ENCODE measurements around the gene CDK5RAP2.
"Not testable (repeated sequence)": the region's sequence is repeated elsewhere in the genome, so short reads cannot be mapped to it uniquely, and the experiment has no call there.

DNA sequence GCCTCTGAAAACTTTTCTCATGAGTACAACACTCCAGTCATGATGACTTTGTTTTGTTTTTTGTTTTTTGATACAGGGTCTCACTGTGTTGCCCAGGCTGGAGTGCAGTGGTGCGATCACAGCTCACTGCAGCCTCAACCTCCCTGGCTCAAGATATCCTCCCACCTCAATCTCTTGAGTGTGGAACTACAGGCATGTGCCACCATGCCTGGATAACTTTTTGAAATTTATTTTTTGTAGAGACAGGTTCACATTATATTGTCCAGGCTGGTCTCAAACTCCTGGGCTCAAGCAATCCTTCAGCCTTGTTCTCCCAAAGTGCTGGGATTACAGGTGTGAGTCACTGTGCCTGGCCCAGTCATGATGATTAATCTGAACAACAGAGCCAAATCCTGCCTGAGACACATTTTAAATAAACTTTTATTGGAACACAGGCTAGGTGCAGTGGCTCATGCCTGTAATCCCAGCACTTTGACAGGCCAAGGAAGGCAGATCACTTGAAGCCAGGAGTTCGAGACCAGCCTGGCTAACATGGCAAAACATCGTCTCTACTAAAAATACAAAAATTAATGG lies 49.0 kb upstream of the CDK5RAP2 start:
- TF ChIP-seq, protein P1, sequence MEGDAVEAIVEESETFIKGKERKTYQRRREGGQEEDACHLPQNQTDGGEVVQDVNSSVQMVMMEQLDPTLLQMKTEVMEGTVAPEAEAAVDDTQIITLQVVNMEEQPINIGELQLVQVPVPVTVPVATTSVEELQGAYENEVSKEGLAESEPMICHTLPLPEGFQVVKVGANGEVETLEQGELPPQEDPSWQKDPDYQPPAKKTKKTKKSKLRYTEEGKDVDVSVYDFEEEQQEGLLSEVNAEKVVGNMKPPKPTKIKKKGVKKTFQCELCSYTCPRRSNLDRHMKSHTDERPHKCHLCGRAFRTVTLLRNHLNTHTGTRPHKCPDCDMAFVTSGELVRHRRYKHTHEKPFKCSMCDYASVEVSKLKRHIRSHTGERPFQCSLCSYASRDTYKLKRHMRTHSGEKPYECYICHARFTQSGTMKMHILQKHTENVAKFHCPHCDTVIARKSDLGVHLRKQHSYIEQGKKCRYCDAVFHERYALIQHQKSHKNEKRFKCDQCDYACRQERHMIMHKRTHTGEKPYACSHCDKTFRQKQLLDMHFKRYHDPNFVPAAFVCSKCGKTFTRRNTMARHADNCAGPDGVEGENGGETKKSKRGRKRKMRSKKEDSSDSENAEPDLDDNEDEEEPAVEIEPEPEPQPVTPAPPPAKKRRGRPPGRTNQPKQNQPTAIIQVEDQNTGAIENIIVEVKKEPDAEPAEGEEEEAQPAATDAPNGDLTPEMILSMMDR (IDR thresholded peaks at IDR 0.05; ENCODE audit: low read depth, low read length): not testable (repeated sequence)
- not testable (repeated sequence) for TF ChIP-seq EZH2phosphoT487 (IDR thresholded peaks at IDR 0.05; ENCODE audit: low read depth)
